ENCODE measurements around the gene CAMTA2. TPM values are rescaled to one million over a fixed set of nuclear protein-coding genes. Genes with fewer than 3 reads are reported as not detected.

The CAMTA2 gene
- total RNA-seq, 2 experiments from 2014 or later = 9.7 to 44.3 TPM

- Histone ChIP-seq H3K4me2 (ENCODE audit: low read length) (no peak overlapping the region), H3K27ac (ENCODE audit: low read depth, low read length, poor library complexity, severe bottlenecking) (no peak overlapping the region), H3K4me1 (ENCODE audit: insufficient read depth, low read length, poor library complexity, severe bottlenecking) (peaks cover 28% of the 10 kb centered on the region), H3K36me3 (ENCODE audit: insufficient read depth, low read length) (peaks cover 53% of the 10 kb centered on the region), H3K9me2 (ENCODE audit: insufficient read depth, low read length) (no peaks in the 10 kb centered on the region), H2AFZ (ENCODE audit: low read length) (no peak overlapping the region), H4K20me1 (ENCODE audit: insufficient read depth, low read length) (no peaks in the 10 kb centered on the region), H3K79me2 (ENCODE audit: insufficient read depth, low read depth, low read length) (peaks cover 36% of the 10 kb centered on the region), H3K4me3 (ENCODE audit: low read depth, low read length, poor library complexity, severe bottlenecking) (no peak overlapping the region), H3K9me3 (ENCODE audit: low read length) (no peaks in the 10 kb centered on the region)
- POLR2A ChIA-PET = no interaction called here
- intact Hi-C loops (cut with micrococcal nuclease; ENCODE audit: unreplicated experiment) = no loop called here
- BruUV-seq (replicated peaks) = TSS peak; percentile 23
- TF ChIP-seq EZH2phosphoT487 (IDR thresholded peaks at IDR 0.05; ENCODE audit: borderline replicate concordance, low read depth, low read length) (no peak), CTCF (conservative IDR thresholded peaks at IDR 0.05; ENCODE audit: low read length) (no peak)
- no peak for DNase-seq (ENCODE audit: low spot score)
- CTCF ChIA-PET (ENCODE audit: unreplicated experiment) = no interaction called here
Observed at GRCh38 chr17:4937553-4937952, 49.9 kb downstream of the CAMTA2 start.

DNA sequence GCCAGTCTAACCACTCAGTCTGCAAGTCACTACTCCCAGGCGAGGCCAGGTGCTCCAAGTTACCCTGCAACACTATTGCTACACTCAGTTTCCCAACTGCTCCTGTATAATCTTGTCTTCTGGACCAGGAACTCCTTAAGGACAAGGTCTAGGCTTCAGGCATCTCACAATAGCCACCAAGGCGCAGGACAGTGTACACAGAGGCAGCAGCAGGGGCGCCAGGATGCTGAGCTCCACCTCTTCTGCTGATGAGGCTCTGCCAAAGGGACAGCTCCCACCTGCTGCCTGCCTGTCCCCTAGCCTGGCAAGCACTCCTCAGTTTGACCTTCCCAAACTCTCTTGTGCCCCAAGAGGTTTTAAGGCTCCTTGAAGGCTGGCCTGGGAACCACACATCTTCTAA, 51.0 kb downstream of the CAMTA2 start:
- no peaks in the 10 kb centered on the region for H3K9me3 ChIP-seq (ENCODE audit: low read length)
- H3K9me2 ChIP-seq (ENCODE audit: insufficient read depth, low read length) = no peaks in the 10 kb centered on the region
- peaks cover 17% of the 10 kb centered on the region for H3K4me1 ChIP-seq (ENCODE audit: insufficient read depth, low read length, poor library complexity, severe bottlenecking)
- H2AFZ ChIP-seq (ENCODE audit: low read length) = no peak overlapping the region
- intact Hi-C loops (cut with micrococcal nuclease; ENCODE audit: unreplicated experiment) = no loop called here
- BruUV-seq (replicated peaks) = no TSS peak
- H4K20me1 ChIP-seq (ENCODE audit: insufficient read depth, low read length) = no peaks in the 10 kb centered on the region
- no peak overlapping the region for H3K27ac ChIP-seq (ENCODE audit: low read depth, low read length, poor library complexity, severe bottlenecking)
- no peak for TF ChIP-seq CTCF (conservative IDR thresholded peaks at IDR 0.05; ENCODE audit: low read length)
- no peak for TF ChIP-seq EZH2phosphoT487 (IDR thresholded peaks at IDR 0.05; ENCODE audit: borderline replicate concordance, low read depth, low read length)
- ChIA-PET CTCF (ENCODE audit: unreplicated experiment) (no interaction called here), POLR2A (no interaction called here)
- no peak overlapping the region for H3K4me3 ChIP-seq (ENCODE audit: low read depth, low read length, poor library complexity, severe bottlenecking)
- peaks cover 42% of the 10 kb centered on the region; the same call in 1 of the 2 replicates for H3K36me3 ChIP-seq (ENCODE audit: insufficient read depth, low read length)
- no peak for DNase-seq (ENCODE audit: low spot score)
- no peak overlapping the region for H3K4me2 ChIP-seq (ENCODE audit: low read length)
- peaks cover 25% of the 10 kb centered on the region for H3K79me2 ChIP-seq (ENCODE audit: insufficient read depth, low read depth, low read length)

- Histone ChIP-seq H3K36me3 (ENCODE audit: insufficient read depth, low read length) (peaks cover 38% of the 10 kb centered on the region; the same call in 1 of the 2 replicates), H2AFZ (ENCODE audit: low read length) (no peak overlapping the region), H3K4me1 (ENCODE audit: insufficient read depth, low read length, poor library complexity, severe bottlenecking) (peaks cover 14% of the 10 kb centered on the region), H3K79me2 (ENCODE audit: insufficient read depth, low read depth, low read length) (peaks cover 17% of the 10 kb centered on the region), H4K20me1 (ENCODE audit: insufficient read depth, low read length) (no peaks in the 10 kb centered on the region), H3K4me2 (ENCODE audit: low read length) (no peak overlapping the region), H3K9me3 (ENCODE audit: low read length) (no peaks in the 10 kb centered on the region), H3K4me3 (ENCODE audit: low read depth, low read length, poor library complexity, severe bottlenecking) (no peak overlapping the region), H3K27ac (ENCODE audit: low read depth, low read length, poor library complexity, severe bottlenecking) (no peak overlapping the region), H3K9me2 (ENCODE audit: insufficient read depth, low read length) (no peaks in the 10 kb centered on the region)
- no peak for DNase-seq (ENCODE audit: low spot score)
- no TSS peak for BruUV-seq (replicated peaks)
- POLR2A ChIA-PET = no interaction called here
- TF ChIP-seq EZH2phosphoT487 (IDR thresholded peaks at IDR 0.05; ENCODE audit: borderline replicate concordance, low read depth, low read length) (no peak), CTCF (conservative IDR thresholded peaks at IDR 0.05; ENCODE audit: low read length) (no peak)
- intact Hi-C loops (cut with micrococcal nuclease; ENCODE audit: unreplicated experiment) = no loop called here
- CTCF ChIA-PET (ENCODE audit: unreplicated experiment) = no interaction called here
Observed at GRCh38 chr17:4935650-4936049, 51.8 kb downstream of the CAMTA2 start.
